Activated CD4-positive, CD25-positive, alpha-beta regulatory T cell treated with anti-CD3 and anti-CD28 coated beads, Interleukin-2, amount 50 U/mL, for 16 hours (primary cell): ENCODE measurements around the gene TMEM176B.

Source experiments
- DNase-seq: peaks from one replicate; pipeline ENCODE4 v3.0.0-alpha.2; 2020; ENCODE audit warnings: low read depth, low spot score

TMEM176B gene

DNA sequence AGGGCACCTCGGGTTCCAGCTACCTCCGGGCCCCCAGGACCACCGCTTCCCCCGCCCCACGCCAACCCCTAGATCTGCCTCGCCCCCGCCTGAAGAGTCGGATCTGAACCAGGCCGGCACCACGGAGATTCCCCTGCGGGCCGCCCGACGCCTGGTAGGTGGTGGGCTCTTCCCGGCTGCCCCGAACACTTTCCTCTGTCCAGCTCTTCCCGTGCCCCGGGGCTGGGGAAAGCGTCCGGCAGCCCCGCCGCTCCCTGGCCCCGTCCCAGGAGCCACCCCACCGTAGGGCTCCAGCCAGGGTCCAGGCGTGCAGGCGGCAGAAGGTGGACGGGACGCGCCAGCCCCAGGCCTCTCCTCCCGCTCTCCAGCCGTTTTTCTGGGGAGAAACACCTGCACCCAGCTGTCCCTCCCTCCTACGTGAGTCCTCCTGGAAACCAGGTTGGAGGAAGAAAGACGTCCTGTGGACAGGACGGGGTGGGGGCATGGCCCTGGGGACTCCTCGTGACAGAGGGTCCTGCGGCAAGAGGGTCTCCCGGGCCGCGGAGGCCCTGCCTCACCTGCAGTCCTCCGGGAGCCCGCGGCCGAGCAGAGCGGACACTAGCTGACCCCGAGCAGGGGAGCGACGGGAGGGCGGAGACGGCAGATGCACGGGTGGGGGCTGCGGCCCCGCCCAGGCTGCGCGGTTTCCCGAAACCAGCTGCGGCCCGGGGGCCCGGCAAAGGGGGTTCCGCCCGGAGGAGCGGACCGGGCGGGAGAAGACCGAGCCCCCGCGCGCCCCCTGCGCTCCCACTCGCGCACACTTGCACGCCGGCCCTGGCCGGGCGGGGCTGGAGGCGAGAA lies at the start of gene TMEM176B:
Gene TMEM176B, minus strand, starts transcription at position 624 of the 840 bp plus-strand sequence. CDS start 3,795 bp downstream, outside the sequence.
- DNase-seq: no peak

DNA sequence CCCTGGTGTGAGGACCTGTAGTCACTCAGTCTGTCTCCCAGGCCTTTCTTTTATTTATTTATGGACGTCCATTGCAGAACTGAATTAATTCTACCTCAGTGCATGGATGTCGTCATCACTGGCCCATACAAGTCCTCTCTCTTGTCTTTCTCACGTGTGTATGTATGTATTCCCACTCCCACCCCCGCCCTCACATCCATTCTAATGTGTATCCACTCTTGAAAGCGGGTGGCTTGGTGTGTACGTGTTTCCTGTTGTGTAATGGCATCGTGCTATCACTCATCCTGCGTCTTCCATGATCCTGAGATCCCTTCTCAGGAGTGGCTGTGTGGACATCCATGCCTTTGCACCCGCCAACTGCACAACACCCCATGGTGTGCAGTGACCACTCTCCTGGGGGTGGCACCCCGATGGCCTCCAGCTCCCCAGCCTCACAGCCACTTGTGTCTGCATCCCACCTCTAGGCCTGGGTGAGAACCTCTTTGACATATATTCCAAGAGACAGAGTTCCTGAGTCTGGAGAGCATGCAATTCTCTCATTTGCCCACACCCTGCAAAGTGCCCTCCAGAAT lies 49.1 kb upstream of the TMEM176B start:
- no peak for DNase-seq

GRCh38 chr7:150848561-150849115 lies 48.5 kb upstream of the TMEM176B start:
- DNase-seq: no peak

DNA sequence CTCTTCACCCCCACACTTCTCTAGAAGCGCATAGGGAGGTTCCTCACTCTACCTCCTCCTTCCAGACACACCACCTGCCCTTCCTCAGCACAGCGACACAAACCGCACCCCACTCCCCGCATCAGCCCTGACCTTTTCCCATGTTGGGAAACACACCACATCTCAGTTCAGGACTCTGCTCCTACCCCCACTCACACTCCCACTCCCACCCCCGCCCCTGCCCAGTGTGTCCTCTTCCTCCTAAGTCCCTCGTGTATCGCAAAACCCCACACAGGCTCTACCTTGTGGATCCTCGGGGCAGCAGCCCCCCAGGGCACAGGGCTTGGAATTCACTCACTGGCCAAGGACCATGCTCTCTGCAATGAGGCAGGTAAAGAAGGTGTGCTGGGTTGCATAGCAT lies 47.9 kb upstream of the TMEM176B start:
- DNase-seq: no peak

DNA sequence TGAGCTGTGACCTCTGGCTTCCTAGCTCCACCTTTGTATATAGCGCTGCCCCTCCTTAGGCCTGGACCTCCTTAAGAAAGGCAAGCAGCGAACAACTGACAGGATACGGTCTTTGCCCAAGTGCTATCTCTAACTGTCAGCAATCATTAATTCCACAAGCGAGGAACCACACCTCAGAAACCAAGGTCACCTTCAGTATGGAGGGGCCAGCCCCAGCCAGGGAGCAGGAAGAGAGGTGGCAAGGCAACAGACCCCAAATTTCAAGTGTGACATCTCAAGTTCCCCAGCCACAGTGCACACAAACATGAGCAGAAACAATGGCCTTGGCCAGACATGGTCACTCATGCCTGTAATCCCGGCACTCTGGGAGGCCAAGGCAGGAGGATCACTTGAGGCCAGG lies 47.4 kb upstream of the TMEM176B start:
- no peak for DNase-seq

DNA sequence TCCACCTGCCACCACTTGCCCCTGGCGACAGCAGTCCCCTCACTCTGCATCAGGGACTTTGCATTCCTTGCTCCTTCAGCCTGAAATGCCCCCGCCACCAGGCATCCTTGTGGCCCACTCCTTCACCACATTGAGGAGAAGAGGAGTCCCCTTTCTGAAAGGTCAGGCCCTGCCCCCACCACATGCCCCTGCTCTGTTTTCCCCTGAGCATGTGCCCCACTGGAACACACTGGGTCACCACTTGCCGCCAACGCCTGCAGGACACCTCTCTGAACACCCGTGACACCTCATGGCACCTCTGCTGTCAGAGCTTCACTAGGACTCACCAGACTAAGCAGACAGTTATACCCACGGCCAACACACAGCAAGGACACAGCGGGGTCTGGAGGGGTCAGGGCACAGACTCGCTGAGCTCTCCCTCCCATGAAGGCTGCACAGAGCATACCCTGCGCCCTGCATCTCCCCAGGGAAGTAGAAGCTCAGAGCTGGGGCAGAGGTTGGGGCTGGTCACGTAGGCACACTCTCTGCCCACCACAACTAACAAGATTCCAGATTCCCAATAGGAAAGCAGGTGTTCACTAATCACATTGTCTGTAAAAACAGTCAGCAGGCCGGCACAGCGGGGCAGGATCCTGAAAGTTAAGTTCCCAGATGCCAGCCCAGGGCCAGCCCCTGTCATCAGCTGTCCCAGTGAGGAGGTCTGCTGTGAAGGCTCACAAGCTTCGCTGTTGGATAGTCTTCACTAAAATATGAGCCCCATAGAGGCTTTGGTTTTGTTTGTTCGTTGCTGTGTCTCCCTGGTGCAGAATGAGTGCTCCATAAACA lies 46.3 kb upstream of the TMEM176B start:
- no peak for DNase-seq

GRCh38 chr7:150845421-150845861 lies 45.3 kb upstream of the TMEM176B start:
- no peak for DNase-seq

DNA sequence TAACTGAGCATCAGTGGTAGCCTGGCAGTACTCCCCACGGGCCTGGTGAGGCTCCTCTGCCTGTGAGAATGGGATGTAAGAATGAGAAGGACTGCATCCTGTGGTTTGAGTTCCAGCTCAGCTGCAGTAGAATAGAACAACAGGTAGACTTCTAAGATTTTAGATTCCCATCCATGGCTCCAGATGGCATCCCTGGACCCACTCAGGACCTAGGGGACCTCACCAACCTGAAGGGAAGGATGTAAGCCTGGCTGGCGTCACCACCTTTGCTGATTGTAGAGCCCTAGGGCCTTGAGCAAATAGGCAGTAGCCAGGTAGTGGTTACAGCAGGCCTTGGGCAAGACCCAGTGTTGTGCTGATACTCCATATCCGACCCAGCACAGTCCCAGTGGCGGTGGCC lies 42.6 kb upstream of the TMEM176B start:
- DNase-seq: no peak

GRCh38 chr7:150842018-150842417 lies 41.9 kb upstream of the TMEM176B start:
- DNase-seq: no peak

DNA sequence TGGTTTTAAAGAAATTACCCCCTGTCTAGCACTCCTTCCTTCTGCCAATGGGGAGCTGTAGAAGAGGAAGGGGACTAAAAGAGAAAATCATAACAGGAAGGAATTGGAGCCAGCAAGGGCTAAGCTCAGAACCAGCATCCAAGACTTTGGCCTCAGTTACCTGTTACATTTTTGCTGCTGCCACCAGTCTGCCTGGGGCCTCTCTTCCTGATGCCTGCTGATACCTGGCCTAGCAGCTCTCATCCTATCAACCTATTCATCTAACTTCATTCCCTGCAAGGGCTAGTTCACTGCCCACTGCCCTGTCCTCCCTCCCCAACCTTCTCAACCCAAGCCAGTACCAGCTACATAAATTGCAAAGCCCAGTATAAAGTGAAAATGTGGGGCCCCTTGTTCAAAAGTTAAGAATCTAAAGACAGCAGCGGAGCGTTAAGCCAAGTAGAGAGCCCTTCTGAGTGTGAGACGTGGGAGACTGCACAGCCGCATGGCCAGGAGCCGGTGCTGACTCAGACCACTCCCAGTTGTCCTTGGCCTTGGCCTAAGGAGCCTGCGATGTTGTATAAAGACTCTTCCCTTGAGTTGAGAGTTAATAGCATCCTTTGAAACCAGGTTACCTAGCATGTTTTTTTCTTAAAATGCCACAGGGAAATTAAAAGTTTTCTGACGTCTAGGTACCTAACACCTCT lies 38.9 kb upstream of the TMEM176B start:
- no peak for DNase-seq

GRCh38 chr7:150835702-150836280 lies 35.6 kb upstream of the TMEM176B start:
- DNase-seq: no peak

DNA sequence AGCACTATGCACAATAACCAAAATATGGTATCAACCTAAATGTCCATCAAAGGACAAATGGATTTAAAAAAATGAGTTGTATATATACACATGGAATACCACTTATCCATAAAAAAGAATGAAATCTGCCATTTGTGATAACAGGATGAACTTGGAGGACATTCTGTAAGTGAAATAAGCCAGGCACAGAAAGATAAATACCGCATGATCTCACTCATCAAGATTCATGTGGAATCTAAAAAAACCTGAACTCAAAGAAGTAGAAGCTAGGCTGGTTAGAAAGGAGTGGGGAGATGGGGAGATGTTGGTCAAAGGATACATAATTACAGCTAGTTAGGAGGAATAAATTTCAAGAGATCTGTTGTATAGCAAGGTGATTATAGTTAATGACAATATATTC lies 34.9 kb upstream of the TMEM176B start:
- no peak for DNase-seq

DNA sequence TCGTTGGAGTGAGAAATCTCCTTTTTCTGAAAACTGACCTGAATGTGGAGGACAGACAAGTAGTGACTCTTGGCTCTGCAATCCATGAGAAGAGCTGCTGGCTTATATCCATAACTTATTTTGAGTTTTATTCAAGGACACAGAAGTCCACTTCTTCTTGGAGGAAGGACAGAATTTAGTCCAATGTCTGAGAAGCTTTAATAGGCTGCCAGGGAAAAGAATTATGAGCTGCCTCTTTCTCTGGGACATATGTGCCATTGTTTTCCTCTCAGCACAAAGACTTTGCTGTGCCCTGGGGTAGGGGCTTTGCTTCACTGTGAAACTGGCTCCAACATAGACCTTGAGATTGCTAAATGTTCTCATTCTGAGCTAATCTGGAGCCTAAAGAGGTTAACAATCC lies 31.7 kb upstream of the TMEM176B start:
- DNase-seq: no peak

DNA sequence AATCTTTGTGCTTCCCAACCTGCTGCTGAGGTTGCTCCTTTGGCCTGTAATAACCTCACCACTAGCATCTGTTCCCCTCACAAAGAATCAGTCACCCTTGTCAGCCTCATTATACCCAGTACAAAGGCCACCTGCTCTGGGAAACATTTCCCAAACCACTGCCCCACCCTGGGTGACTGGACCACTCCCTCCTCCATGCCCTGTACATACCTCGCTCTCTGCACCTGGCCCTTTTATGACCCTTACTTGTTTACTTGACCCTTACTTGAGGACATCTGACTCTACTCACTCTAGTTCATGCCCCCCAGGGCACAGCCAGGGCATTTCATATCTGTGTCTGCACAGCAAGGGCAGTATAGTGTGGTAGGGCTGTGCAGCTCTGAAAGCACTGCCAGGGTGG lies 30.8 kb upstream of the TMEM176B start:
- no peak for DNase-seq

GRCh38 chr7:150829426-150829825 lies 29.3 kb upstream of the TMEM176B start:
- no peak for DNase-seq

GRCh38 chr7:150828384-150828783 lies 28.2 kb upstream of the TMEM176B start:
- DNase-seq: no peak

GRCh38 chr7:150826061-150826849 lies 26.1 kb upstream of the TMEM176B start:
- no peak for DNase-seq

DNA sequence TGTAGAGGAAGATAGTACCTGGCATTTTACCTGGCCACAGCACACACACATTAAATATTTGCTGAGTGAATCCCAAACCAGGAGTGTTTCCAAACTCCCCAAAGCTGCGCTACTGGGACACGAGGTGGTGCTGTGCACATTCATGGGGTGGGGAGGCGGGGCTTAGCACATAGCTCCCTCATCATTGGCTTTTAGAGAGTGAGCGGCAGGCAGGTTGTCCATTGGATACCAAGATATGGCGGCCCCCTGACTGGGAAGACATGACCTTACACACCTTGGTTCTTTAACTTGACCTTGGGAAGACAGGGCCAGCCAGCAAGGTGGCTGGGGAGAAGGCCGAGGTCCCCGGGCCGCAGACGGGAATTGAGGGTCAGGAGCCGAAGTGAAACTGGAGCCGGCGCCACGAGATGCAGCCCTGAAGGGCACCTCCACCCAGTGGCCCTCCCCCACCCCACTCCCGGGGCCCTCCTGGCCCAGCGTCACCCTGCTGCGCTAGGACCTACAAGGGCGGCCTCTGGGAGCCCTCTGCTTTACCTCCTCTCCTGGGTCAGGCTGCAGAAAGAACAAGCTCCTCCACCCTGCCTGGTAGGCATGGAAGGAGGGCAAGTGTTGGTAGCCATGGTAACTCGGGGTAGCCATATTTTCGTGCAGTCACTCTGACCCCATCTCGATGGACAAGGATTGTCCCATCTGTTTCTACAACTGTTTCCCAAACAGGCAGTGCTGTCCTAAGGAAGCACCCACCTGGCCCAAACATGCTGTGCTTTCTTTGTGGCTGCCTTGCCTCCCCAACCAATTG lies 24.4 kb upstream of the TMEM176B start:
- DNase-seq: no peak

GRCh38 chr7:150823484-150824126 lies 23.4 kb upstream of the TMEM176B start:
- DNase-seq: no peak
